Measurements from ENCODE around the gene RBCK1.

RBCK1 gene

GRCh38 chr20:407953-408842, at the start of gene RBCK1:
Gene RBCK1 (plus strand): TSS chr20:408299. CDS start chr20:408758, 459 bp downstream.
- peaks cover 28% of the 10 kb centered on the region for H3K36me3 Mint-ChIP-seq
- ATAC-seq: peak; percentile 88
- H3K27ac Mint-ChIP-seq: peak within 1 kb of the TSS; percentile 68
- peak within 1 kb of the TSS; percentile 93 for H3K4me3 Mint-ChIP-seq
- H3K4me1 Mint-ChIP-seq: peaks cover 48% of the 10 kb centered on the region
- H3K27me3 Mint-ChIP-seq: no peaks in the 10 kb centered on the region
- no peaks in the 10 kb centered on the region for H3K9me3 Mint-ChIP-seq

GRCh38 chr20:358891-359555, 49.1 kb upstream of the RBCK1 start:
- Mint-ChIP-seq H3K9me3 (no peaks in the 10 kb centered on the region), H3K27ac (no peak overlapping the region), H3K36me3 (no peaks in the 10 kb centered on the region), H3K4me1 (peaks cover 35% of the 10 kb centered on the region), H3K4me3 (no peak overlapping the region), H3K27me3 (no peaks in the 10 kb centered on the region)
- no peak for ATAC-seq

GRCh38 chr20:361561-361960, 46.5 kb upstream of the RBCK1 start:
- Mint-ChIP-seq H3K27me3 (no peaks in the 10 kb centered on the region), H3K36me3 (no peaks in the 10 kb centered on the region), H3K4me1 (peaks cover 35% of the 10 kb centered on the region), H3K9me3 (no peaks in the 10 kb centered on the region), H3K4me3 (peak overlapping the region; percentile 6), H3K27ac (peak overlapping the region; percentile 2)
- ATAC-seq: peak; percentile 69

GRCh38 chr20:362271-363254, 45.5 kb upstream of the RBCK1 start:
- no peaks in the 10 kb centered on the region for H3K27me3 Mint-ChIP-seq
- H3K4me3 Mint-ChIP-seq: no peak overlapping the region
- peak; percentile 25 for ATAC-seq
- H3K27ac Mint-ChIP-seq: peak overlapping the region; percentile 2
- peaks cover 35% of the 10 kb centered on the region for H3K4me1 Mint-ChIP-seq
- H3K36me3 Mint-ChIP-seq: no peaks in the 10 kb centered on the region
- no peaks in the 10 kb centered on the region for H3K9me3 Mint-ChIP-seq

- Mint-ChIP-seq H3K4me3 (no peak overlapping the region), H3K27ac (no peak overlapping the region), H3K36me3 (no peaks in the 10 kb centered on the region), H3K4me1 (peaks cover 35% of the 10 kb centered on the region), H3K9me3 (no peaks in the 10 kb centered on the region), H3K27me3 (peaks cover 4% of the 10 kb centered on the region)
- ATAC-seq: no peak
Measured at GRCh38 chr20:363319-364078, 44.6 kb upstream of the RBCK1 start.

- Mint-ChIP-seq H3K4me1 (peaks cover 35% of the 10 kb centered on the region), H3K9me3 (no peaks in the 10 kb centered on the region), H3K27me3 (peaks cover 18% of the 10 kb centered on the region), H3K4me3 (no peak overlapping the region), H3K27ac (no peak overlapping the region), H3K36me3 (no peaks in the 10 kb centered on the region)
- no peak for ATAC-seq
Measured at GRCh38 chr20:364905-365794, 42.9 kb upstream of the RBCK1 start.

- Mint-ChIP-seq H3K36me3 (no peaks in the 10 kb centered on the region), H3K9me3 (no peaks in the 10 kb centered on the region), H3K4me1 (peaks cover 29% of the 10 kb centered on the region), H3K27ac (no peak overlapping the region), H3K27me3 (peaks cover 18% of the 10 kb centered on the region), H3K4me3 (no peak overlapping the region)
- no peak for ATAC-seq
Measured at GRCh38 chr20:366041-366718, 41.9 kb upstream of the RBCK1 start.

- Mint-ChIP-seq H3K27me3 (peaks cover 18% of the 10 kb centered on the region), H3K4me3 (no peak overlapping the region), H3K36me3 (no peaks in the 10 kb centered on the region), H3K4me1 (peaks cover 22% of the 10 kb centered on the region), H3K9me3 (no peaks in the 10 kb centered on the region), H3K27ac (no peak overlapping the region)
- ATAC-seq: no peak
Measured at GRCh38 chr20:366719-367485, 41.2 kb upstream of the RBCK1 start.

- Mint-ChIP-seq H3K9me3 (no peaks in the 10 kb centered on the region), H3K27me3 (peaks cover 18% of the 10 kb centered on the region), H3K27ac (no peak overlapping the region), H3K4me1 (peaks cover 22% of the 10 kb centered on the region), H3K4me3 (no peak overlapping the region), H3K36me3 (no peaks in the 10 kb centered on the region)
- no peak for ATAC-seq
Measured at GRCh38 chr20:367486-367887, 40.6 kb upstream of the RBCK1 start.

GRCh38 chr20:368915-369314, 39.2 kb upstream of the RBCK1 start:
- Mint-ChIP-seq H3K27me3 (peaks cover 18% of the 10 kb centered on the region), H3K4me1 (peaks cover 21% of the 10 kb centered on the region), H3K4me3 (no peak overlapping the region), H3K36me3 (no peaks in the 10 kb centered on the region), H3K27ac (no peak overlapping the region), H3K9me3 (no peaks in the 10 kb centered on the region)
- no peak for ATAC-seq

- Mint-ChIP-seq H3K4me3 (no peak overlapping the region), H3K27ac (no peak overlapping the region), H3K4me1 (peaks cover 14% of the 10 kb centered on the region), H3K36me3 (no peaks in the 10 kb centered on the region), H3K9me3 (no peaks in the 10 kb centered on the region), H3K27me3 (peaks cover 18% of the 10 kb centered on the region)
- ATAC-seq: no peak
Measured at GRCh38 chr20:370151-370600, 37.9 kb upstream of the RBCK1 start.

- no peaks in the 10 kb centered on the region for H3K9me3 Mint-ChIP-seq
- no peak overlapping the region for H3K27ac Mint-ChIP-seq
Measured at GRCh38 chr20:370977-371754, 36.9 kb upstream of the RBCK1 start.

More at GRCh38 chr20:370977-371754, 36.9 kb upstream of the RBCK1 start:
- no peak for ATAC-seq
- Mint-ChIP-seq H3K27me3 (peaks cover 18% of the 10 kb centered on the region), H3K36me3 (no peaks in the 10 kb centered on the region), H3K4me1 (peaks cover 10% of the 10 kb centered on the region), H3K4me3 (no peak overlapping the region)
